MM.1S (cell line): ENCODE results near the gene ATP10D.

ENCODE experiments used
- DNase-seq: peaks from one replicate; pipeline ENCODE4 v3.0.0-alpha.2; 2015
- H2AFZ ChIP-seq: fragments of 300-600 bp; sonication (generic); 2 replicates; pipeline ENCODE4 v1.6.0; 2016; ENCODE audit warnings: antibody characterized with exemption, low read length
- H3F3A ChIP-seq: fragments of 300-600 bp; sonication (generic); 2 replicates; pipeline ENCODE4 v1.6.1; 2016; ENCODE audit warnings: mild to moderate bottlenecking, antibody characterized with exemption, low read length, moderate library complexity, mixed read lengths; ENCODE audit not compliant: insufficient read depth
- H3K27ac ChIP-seq: fragments of 300-600 bp; sonication (generic); 2 replicates; pipeline ENCODE4 v1.5.1; 2016; ENCODE audit warnings: mild to moderate bottlenecking, low read length
- H3K27me3 ChIP-seq: fragments of 300-600 bp; sonication (generic); replicated peaks from 2 replicates; pipeline ENCODE4 v1.6.0; 2016; ENCODE audit warnings: low read length; ENCODE audit not compliant: insufficient read depth
- H3K36me3 ChIP-seq: fragments of 300-600 bp; sonication (generic); replicated peaks from 2 replicates; pipeline ENCODE4 v1.6.1; 2016; ENCODE audit warnings: mild to moderate bottlenecking, low read length, mixed read lengths; ENCODE audit not compliant: insufficient read depth
- H3K4me1 ChIP-seq: fragments of 300-600 bp; sonication (generic); 2 replicates; pipeline ENCODE4 v1.6.1; 2016; ENCODE audit warnings: low read length, mixed read lengths
- H3K4me2 ChIP-seq: fragments of 300-600 bp; sonication (generic); 2 replicates; pipeline ENCODE4 v1.6.0; 2016; ENCODE audit warnings: low read depth, low read length
- H3K4me3 ChIP-seq: fragments of 300-600 bp; sonication (generic); 2 replicates; pipeline ENCODE4 v1.5.1; 2016; ENCODE audit warnings: low read length, mixed read lengths
- H3K79me2 ChIP-seq: fragments of 300-600 bp; sonication (generic); 2 replicates; pipeline ENCODE4 v1.6.1; 2016; ENCODE audit warnings: mixed run types, low read length, mixed read lengths
- H3K9ac ChIP-seq: fragments of 300-600 bp; sonication (generic); 2 replicates; pipeline ENCODE4 v1.6.1; 2016; ENCODE audit warnings: low read length, mixed read lengths
- H3K9me2 ChIP-seq: fragments of 300-600 bp; sonication (generic); replicated peaks from 2 replicates; pipeline ENCODE4 v1.6.1; 2016; ENCODE audit warnings: mild to moderate bottlenecking, low read length, mixed read lengths; ENCODE audit not compliant: insufficient read depth
- H3K9me3 ChIP-seq: fragments of 300-600 bp; sonication (generic); replicated peaks from 2 replicates; pipeline ENCODE4 v1.6.1; 2016; ENCODE audit warnings: mild to moderate bottlenecking, low read length, mixed read lengths; ENCODE audit not compliant: insufficient read depth
- H4K20me1 ChIP-seq: fragments of 300-600 bp; sonication (generic); 2 replicates; pipeline ENCODE4 v1.6.1; 2016; ENCODE audit warnings: mild to moderate bottlenecking, low read length, moderate library complexity, mixed read lengths; ENCODE audit not compliant: insufficient read depth
- CTCF ChIP-seq: fragments of 300-600 bp; sonication (generic); IDR thresholded peaks from 2 replicates; pipeline ENCODE4 v1.5.1; 2016; ENCODE audit warnings: antibody characterized with exemption, low read length, mixed read lengths
- EZH2 ChIP-seq: fragments of 300-600 bp; sonication (generic); optimal IDR thresholded peaks from 2 replicates; pipeline ENCODE3; 2017; ENCODE audit warnings: low read depth, mild to moderate bottlenecking, antibody characterized with exemption, low read length, mixed read lengths
- EZH2phosphoT487 ChIP-seq: fragments of 300-600 bp; sonication (generic); IDR thresholded peaks from 2 replicates; pipeline ENCODE4 v1.6.1; 2018; ENCODE audit warnings: antibody characterized with exemption, low read length

The ATP10D gene

DNA sequence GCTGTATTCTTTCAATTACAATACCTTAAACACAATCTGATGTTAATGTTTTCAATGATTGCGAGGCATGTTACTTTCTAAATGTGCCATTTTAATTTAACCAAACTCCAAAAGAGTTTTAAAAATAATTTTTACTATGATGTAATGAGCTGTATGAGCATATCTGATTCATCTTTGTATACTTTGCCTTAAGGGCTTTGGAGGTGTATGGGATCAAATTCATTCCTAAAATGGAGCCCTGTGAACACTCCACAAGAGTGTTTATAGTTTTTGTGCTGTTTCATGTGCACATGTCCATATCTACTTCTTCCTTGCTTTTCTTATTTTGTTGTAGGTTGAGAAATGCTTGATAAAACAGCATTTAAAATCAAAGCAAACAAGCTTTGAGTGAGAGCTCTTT lies 82.4 kb downstream of the ATP10D start:
- Histone ChIP-seq H3K4me1 (no peaks in the 10 kb centered on the region), H3K27me3 (no peaks in the 10 kb centered on the region), H3K4me3 (no peak overlapping the region), H2AFZ (no peak overlapping the region), H3F3A (no peaks in the 10 kb centered on the region), H3K9me3 (no peaks in the 10 kb centered on the region), H3K79me2 (no peaks in the 10 kb centered on the region), H3K27ac (no peak overlapping the region), H3K36me3 (no peaks in the 10 kb centered on the region), H3K9me2 (no peaks in the 10 kb centered on the region), H4K20me1 (no peaks in the 10 kb centered on the region), H3K4me2 (no peak overlapping the region), H3K9ac (no peak overlapping the region)
- no peak for DNase-seq
- no peak for TF ChIP-seq EZH2phosphoT487
- no peak for TF ChIP-seq CTCF
- TF ChIP-seq EZH2: no peak

- Histone ChIP-seq H3K27me3 (no peaks in the 10 kb centered on the region), H3F3A (no peaks in the 10 kb centered on the region), H3K4me2 (no peak overlapping the region), H3K79me2 (no peaks in the 10 kb centered on the region), H3K4me1 (no peaks in the 10 kb centered on the region), H3K9me3 (no peaks in the 10 kb centered on the region), H4K20me1 (no peaks in the 10 kb centered on the region), H3K36me3 (no peaks in the 10 kb centered on the region), H3K27ac (no peak overlapping the region), H3K4me3 (no peak overlapping the region), H3K9ac (no peak overlapping the region), H3K9me2 (no peaks in the 10 kb centered on the region), H2AFZ (no peak overlapping the region)
- TF ChIP-seq EZH2 (no peak), EZH2phosphoT487 (no peak), CTCF (no peak)
- no peak for DNase-seq
Measured at GRCh38 chr4:47570816-47571215, 85.7 kb downstream of the ATP10D start.

DNA sequence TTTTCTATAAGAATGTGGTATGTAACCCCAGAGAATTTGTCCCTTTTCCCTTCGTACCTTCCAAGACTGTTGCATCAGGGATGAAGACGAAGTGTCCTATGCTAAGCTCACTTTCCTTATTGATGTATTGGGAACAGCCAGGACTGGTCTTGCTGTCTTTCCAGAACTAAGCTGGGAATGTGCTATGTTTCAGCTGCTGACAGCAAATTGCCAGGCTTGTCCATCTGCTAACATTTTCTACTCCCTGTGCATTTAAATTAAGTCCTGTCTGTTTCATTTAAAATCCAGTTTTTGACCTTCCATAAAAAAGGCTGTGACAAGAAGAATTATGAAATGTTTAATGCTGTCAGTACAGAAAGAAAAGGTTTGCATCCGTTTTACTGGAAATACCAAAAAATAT lies 87.9 kb downstream of the ATP10D start:
- Histone ChIP-seq H3K9ac (no peak overlapping the region), H3K4me2 (no peak overlapping the region), H3K79me2 (no peaks in the 10 kb centered on the region), H4K20me1 (no peaks in the 10 kb centered on the region), H2AFZ (no peak overlapping the region), H3K9me3 (no peaks in the 10 kb centered on the region), H3F3A (no peaks in the 10 kb centered on the region), H3K4me1 (no peaks in the 10 kb centered on the region), H3K4me3 (no peak overlapping the region), H3K9me2 (no peaks in the 10 kb centered on the region), H3K27ac (no peak overlapping the region), H3K27me3 (no peaks in the 10 kb centered on the region), H3K36me3 (no peaks in the 10 kb centered on the region)
- no peak for TF ChIP-seq EZH2
- no peak for TF ChIP-seq CTCF
- no peak for TF ChIP-seq EZH2phosphoT487
- no peak for DNase-seq
